Mesenchymal stem cell (in vitro differentiated cells and primary cell): Measurements from ENCODE around the gene DPH1.
A peak's percentile ranks its signal among the peaks of the same experiment; 100 is the strongest.

Source experiments
- DNase-seq: peaks from one replicate; pipeline ENCODE4 v3.0.0-alpha.2; 2013
- H2AFZ ChIP-seq: one replicate; pipeline ENCODE4 v1.6.1; 2013; ENCODE audit warnings: low read depth, mild to moderate bottlenecking, control low read depth, inconsistent platforms, low read length, moderate library complexity
- H2AK5ac ChIP-seq: 2 replicates; pipeline ENCODE4 v1.6.1; 2013; ENCODE audit warnings: low read length, moderate library complexity, mild to moderate bottlenecking, inconsistent platforms; ENCODE audit not compliant: severe bottlenecking
- H2BK120ac ChIP-seq: one replicate; pipeline ENCODE4 v1.6.1; 2013; ENCODE audit warnings: low read depth, mild to moderate bottlenecking, inconsistent platforms, low read length, moderate library complexity
- H2BK12ac ChIP-seq, 2 experiments: one replicate each; pipeline ENCODE4 v1.6.1; 2013; ENCODE audit warnings: inconsistent platforms in 2 of 2, low read length in 2 of 2, mild to moderate bottlenecking in 2 of 2, moderate library complexity in 2 of 2, control low read depth in 1 of 2
- H2BK15ac ChIP-seq: one replicate; pipeline ENCODE4 v1.6.1; 2013; ENCODE audit warnings: mild to moderate bottlenecking, low read depth, inconsistent platforms; ENCODE audit not compliant: poor library complexity, severe bottlenecking
- H2BK5ac ChIP-seq: 2 replicates; pipeline ENCODE4 v1.6.1; 2013; ENCODE audit warnings: low read depth, mild to moderate bottlenecking, low read length, control low read depth, inconsistent platforms; ENCODE audit not compliant: poor library complexity, severe bottlenecking
- H3K14ac ChIP-seq, 2 experiments: one replicate each; pipeline ENCODE4 v1.6.1; 2013; ENCODE audit warnings: inconsistent platforms in 2 of 2, low read length in 2 of 2, control low read depth in 1 of 2, mild to moderate bottlenecking in 1 of 2, moderate library complexity in 1 of 2
- H3K18ac ChIP-seq, 2 experiments: one replicate each; pipeline ENCODE4 v1.6.1; 2013; ENCODE audit warnings: inconsistent platforms in 2 of 2, low read length in 2 of 2, control low read depth in 1 of 2, low read depth in 1 of 2, mild to moderate bottlenecking in 1 of 2
- H3K23ac ChIP-seq, 2 experiments: one replicate each; pipeline ENCODE4 v1.6.1; 2013; ENCODE audit warnings: inconsistent platforms in 2 of 2, low read length in 2 of 2, mild to moderate bottlenecking in 2 of 2, moderate library complexity in 2 of 2, control low read depth in 1 of 2
- H3K27ac ChIP-seq: 2 replicates; pipeline ENCODE4 v1.5.1; 2013; ENCODE audit warnings: mild to moderate bottlenecking, moderate library complexity, low read length, control low read depth, inconsistent platforms; ENCODE audit not compliant: poor library complexity, severe bottlenecking
- H3K27me3 ChIP-seq, 2 experiments: 2 replicates each; pipeline versions ENCODE4 v1.6.1 to v1.7.0; 2013; ENCODE audit warnings: low read length in 2 of 2, mild to moderate bottlenecking in 2 of 2, moderate library complexity in 2 of 2, control low read depth in 1 of 2, inconsistent platforms in 1 of 2; ENCODE audit not compliant: control insufficient read depth in 1 of 2, insufficient read depth in 1 of 2
- H3K36me3 ChIP-seq, 2 experiments: 2 replicates each; pipeline versions ENCODE4 v1.6.1 to v1.7.0; 2013; ENCODE audit warnings: low read length in 2 of 2, control low read depth in 1 of 2, inconsistent platforms in 1 of 2, low read depth in 1 of 2, mild to moderate bottlenecking in 1 of 2; ENCODE audit not compliant: insufficient read depth in 2 of 2, control insufficient read depth in 1 of 2
- H3K4ac ChIP-seq, 2 experiments: one replicate each; pipeline ENCODE4 v1.6.1; 2013; ENCODE audit warnings: inconsistent platforms in 2 of 2, low read length in 2 of 2, mild to moderate bottlenecking in 2 of 2, moderate library complexity in 2 of 2, control low read depth in 1 of 2, low read depth in 1 of 2
- H3K4me1 ChIP-seq: 2 replicates; pipeline ENCODE4 v1.6.1; 2013; ENCODE audit warnings: low read depth, low read length, control low read depth; ENCODE audit not compliant: control insufficient read depth, insufficient read depth
- H3K4me2 ChIP-seq: 2 replicates; pipeline ENCODE4 v1.6.1; 2013; ENCODE audit warnings: low read length, mild to moderate bottlenecking, inconsistent platforms; ENCODE audit not compliant: poor library complexity, severe bottlenecking
- H3K4me3 ChIP-seq, 2 experiments: 2 replicates each; pipeline versions ENCODE4 v1.5.1 to v1.7.0; 2013; ENCODE audit warnings: low read length in 2 of 2, mild to moderate bottlenecking in 2 of 2, control low read depth in 1 of 2, low read depth in 1 of 2; ENCODE audit not compliant: insufficient read depth in 1 of 2
- H3K79me1 ChIP-seq: replicated peaks from 2 replicates; pipeline ENCODE4 v1.6.1; 2013; ENCODE audit warnings: mild to moderate bottlenecking, control low read depth, low read length, inconsistent platforms; ENCODE audit not compliant: poor library complexity, severe bottlenecking
- H3K9ac ChIP-seq: 2 replicates; pipeline ENCODE4 v1.7.0; 2013; ENCODE audit warnings: mild to moderate bottlenecking, low read length, moderate library complexity
- H3K9me3 ChIP-seq: 2 replicates; pipeline ENCODE4 v1.7.0; 2013; ENCODE audit warnings: mild to moderate bottlenecking, low read length; ENCODE audit not compliant: control insufficient read depth
- H4K8ac ChIP-seq: one replicate; pipeline ENCODE4 v1.6.1; 2013; ENCODE audit warnings: inconsistent platforms, mild to moderate bottlenecking, low read length, moderate library complexity
- H4K91ac ChIP-seq: one replicate; pipeline ENCODE4 v1.6.1; 2013; ENCODE audit warnings: mild to moderate bottlenecking, low read length, inconsistent platforms
- WGBS: methylation state at CpG from one replicate; pipeline ENCODE4 v1.1.7; 2013; ENCODE audit warnings: mixed read lengths; 5-methylcytosine and 5-hydroxymethylcytosine counted together

DPH1 gene

GRCh38 chr17:2060385-2060658 is 30.4 kb downstream of the DPH1 start:
- Histone ChIP-seq H3K27me3 (no peaks in the 10 kb centered on the region), H3K14ac (no peak overlapping the region), H3K18ac (peak overlapping the region in 1 of 2 experiments; percentile 1), H2BK120ac (peak overlapping the region; percentile 35), H3K27ac (no peak overlapping the region), H3K4me1 (peaks cover 48% of the 10 kb centered on the region), H3K4me2 (no peak overlapping the region), H3K23ac (no peak overlapping the region), H4K91ac (peak overlapping the region; percentile 74), H3K9ac (peak overlapping the region; percentile 93), H2AFZ (no peak overlapping the region), H3K79me1 (peaks cover 18% of the 10 kb centered on the region), H2BK5ac (no peak overlapping the region), H3K9me3 (no peaks in the 10 kb centered on the region), H2AK5ac (no peak overlapping the region), H3K4ac (peak overlapping the region in 1 of 2 experiments; percentile 46), H4K8ac (peak overlapping the region; percentile 35), H3K4me3 (no peak overlapping the region), H3K36me3 (peaks cover 42 to 75% of the 10 kb centered on the region in 2 experiments), H2BK15ac (no peak overlapping the region), H2BK12ac (peak overlapping the region; percentile 18 to 66)
- 98% methylated on average over 6 of the region's 6 CpGs for WGBS
- no peak for DNase-seq

GRCh38 chr17:2060681-2061440 is 30.9 kb downstream of the DPH1 start:
- Histone ChIP-seq H2BK12ac (peak overlapping the region; percentile 18 to 66), H4K8ac (peak overlapping the region; percentile 59), H2BK5ac (no peak overlapping the region), H4K91ac (peak overlapping the region; percentile 93), H3K9me3 (no peaks in the 10 kb centered on the region), H3K4ac (peak overlapping the region in 1 of 2 experiments; percentile 46), H3K4me3 (no peak overlapping the region), H3K18ac (peak overlapping the region; percentile 52 to 70), H3K4me2 (no peak overlapping the region), H2BK120ac (peak overlapping the region; percentile 35), H3K27ac (no peak overlapping the region), H2AK5ac (peak overlapping the region; percentile 21), H3K27me3 (no peaks in the 10 kb centered on the region), H2AFZ (no peak overlapping the region), H3K14ac (no peak overlapping the region), H3K36me3 (peaks cover 45 to 78% of the 10 kb centered on the region in 2 experiments), H3K23ac (peak overlapping the region in 1 of 2 experiments; percentile 3), H3K4me1 (peaks cover 52% of the 10 kb centered on the region), H2BK15ac (no peak overlapping the region), H3K9ac (peak overlapping the region; percentile 93), H3K79me1 (peaks cover 20% of the 10 kb centered on the region)
- WGBS: 90% methylated on average over 19 of the region's 21 CpGs
- peak; percentile 46 for DNase-seq

GRCh38 chr17:2061441-2061958 is 31.5 kb downstream of the DPH1 start:
- no peak overlapping the region for H3K14ac ChIP-seq
- peak; percentile 29 for DNase-seq
- H2BK15ac ChIP-seq: peak overlapping the region; percentile 63
- H3K4me2 ChIP-seq: no peak overlapping the region
- peak overlapping the region; percentile 93 for H4K91ac ChIP-seq
- H2AK5ac ChIP-seq: peak overlapping the region; percentile 80
- WGBS: 88% methylated on average over 15 of the region's 17 CpGs
- H2BK12ac ChIP-seq: peak overlapping the region in 1 of 2 experiments; percentile 29
- no peaks in the 10 kb centered on the region for H3K9me3 ChIP-seq
- H3K27me3 ChIP-seq: no peaks in the 10 kb centered on the region
- peak overlapping the region; percentile 92 for H3K27ac ChIP-seq
- H3K4me3 ChIP-seq: no peak overlapping the region
- no peak overlapping the region for H3K23ac ChIP-seq
- peaks cover 56% of the 10 kb centered on the region for H3K4me1 ChIP-seq
- peak overlapping the region; percentile 43 to 46 for H3K4ac ChIP-seq
- peaks cover 20% of the 10 kb centered on the region for H3K79me1 ChIP-seq
- no peak overlapping the region for H2AFZ ChIP-seq
- H2BK120ac ChIP-seq: no peak overlapping the region
- peak overlapping the region; percentile 59 for H4K8ac ChIP-seq
- H2BK5ac ChIP-seq: no peak overlapping the region
- H3K18ac ChIP-seq: peak overlapping the region; percentile 35 to 70
- H3K9ac ChIP-seq: peak overlapping the region; percentile 93
- H3K36me3 ChIP-seq: peaks cover 45 to 75% of the 10 kb centered on the region in 2 experiments

DNA sequence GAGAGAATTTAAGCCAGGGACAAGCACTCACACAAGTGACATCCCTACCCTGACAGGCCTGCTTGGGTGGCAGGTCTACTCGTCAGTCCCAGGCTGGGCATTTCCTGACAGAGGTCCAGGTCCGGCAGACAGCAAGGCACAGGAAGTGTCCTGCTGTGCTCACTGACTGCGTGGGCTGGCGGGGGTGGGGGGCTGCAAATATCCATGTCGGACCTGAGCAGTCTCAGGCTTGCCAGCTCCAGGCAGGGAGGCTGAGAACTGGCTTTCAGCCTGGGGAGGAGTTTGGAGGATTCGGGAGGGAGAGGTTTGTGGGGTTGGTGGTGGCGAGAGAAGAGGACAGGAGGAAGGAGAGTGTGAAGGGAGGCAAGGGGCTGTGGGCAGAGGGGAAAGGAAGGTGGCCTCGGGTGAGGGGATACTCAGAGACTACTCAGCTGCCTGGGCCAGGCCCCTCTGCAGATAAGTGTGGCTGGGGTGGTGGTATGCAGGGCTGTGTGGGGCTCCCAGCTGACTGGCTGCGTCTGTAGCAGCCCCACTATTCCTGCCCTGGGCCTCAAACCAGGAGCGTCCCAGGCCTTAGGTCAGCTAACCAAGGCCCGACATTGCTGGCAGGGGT is 32.7 kb downstream of the DPH1 start:
- Histone ChIP-seq H2BK12ac (peak overlapping the region; percentile 66 to 80), H4K91ac (peak overlapping the region; percentile 89), H2BK15ac (no peak overlapping the region), H3K27me3 (no peaks in the 10 kb centered on the region), H3K4ac (peak overlapping the region; percentile 5 to 27), H3K4me3 (no peak overlapping the region), H2AK5ac (peak overlapping the region; percentile 76), H2BK120ac (peak overlapping the region; percentile 12), H3K4me2 (no peak overlapping the region), H3K18ac (peak overlapping the region; percentile 37 to 64), H2BK5ac (peak overlapping the region; percentile 81), H3K79me1 (peaks cover 19% of the 10 kb centered on the region), H3K27ac (peak overlapping the region; percentile 92), H3K36me3 (peaks cover 45 to 63% of the 10 kb centered on the region in 2 experiments), H2AFZ (no peak overlapping the region), H3K14ac (peak overlapping the region in 1 of 2 experiments; percentile 50), H3K4me1 (peaks cover 64% of the 10 kb centered on the region), H3K23ac (no peak overlapping the region), H3K9ac (peak overlapping the region; percentile 93), H3K9me3 (no peaks in the 10 kb centered on the region), H4K8ac (peak overlapping the region; percentile 20)
- peak; percentile 73 for DNase-seq
- WGBS: 17% methylated on average over 11 of the region's 11 CpGs
